Activated CD4-positive, CD25-positive, alpha-beta regulatory T cell treated with anti-CD3 and anti-CD28 coated beads, Interleukin-2, amount 50 U/mL, for 72 hours (primary cell): ENCODE data around the gene SYT1.

Source experiments
- DNase-seq: peaks from one replicate; pipeline ENCODE4 v3.0.0; 2021

Gene SYT1

GRCh38 chr12:79236920-79237319 lies 372.3 kb downstream of the SYT1 start:
- no peak for DNase-seq

- DNase-seq = no peak
Observed at GRCh38 chr12:79238246-79238645, 373.7 kb downstream of the SYT1 start.

GRCh38 chr12:79247494-79247893 lies 382.9 kb downstream of the SYT1 start:
- no peak for DNase-seq

- no peak for DNase-seq
Observed at GRCh38 chr12:79250186-79250585, 385.6 kb downstream of the SYT1 start.

- no peak for DNase-seq
Observed at GRCh38 chr12:79250960-79251755, 386.6 kb downstream of the SYT1 start.

- no peak for DNase-seq
Observed at GRCh38 chr12:79252358-79253075, 387.9 kb downstream of the SYT1 start.

- no peak for DNase-seq
Observed at GRCh38 chr12:79255288-79255687, 390.7 kb downstream of the SYT1 start.

GRCh38 chr12:79260923-79261322 lies 396.3 kb downstream of the SYT1 start:
- DNase-seq = no peak

- no peak for DNase-seq
Observed at GRCh38 chr12:79262938-79263337, 398.4 kb downstream of the SYT1 start.

GRCh38 chr12:79266343-79267144 lies 402.0 kb downstream of the SYT1 start:
- DNase-seq = no peak

GRCh38 chr12:79267580-79267979 lies 403.0 kb downstream of the SYT1 start:
- no peak for DNase-seq

GRCh38 chr12:79274501-79275064 lies 410.0 kb downstream of the SYT1 start:
- DNase-seq = no peak

- no peak for DNase-seq
Observed at GRCh38 chr12:79275631-79276030, 411.1 kb downstream of the SYT1 start.

- DNase-seq = no peak
Observed at GRCh38 chr12:79283364-79283763, 418.8 kb downstream of the SYT1 start.

- no peak for DNase-seq
Observed at GRCh38 chr12:79288911-79289310, 424.3 kb downstream of the SYT1 start.

GRCh38 chr12:79291711-79292110 lies 427.1 kb downstream of the SYT1 start:
- no peak for DNase-seq

GRCh38 chr12:79294590-79294989 lies 430.0 kb downstream of the SYT1 start:
- DNase-seq = no peak

- no peak for DNase-seq
Observed at GRCh38 chr12:79295572-79295971, 431.0 kb downstream of the SYT1 start.

GRCh38 chr12:79296133-79296532 lies 431.6 kb downstream of the SYT1 start:
- DNase-seq = no peak

- no peak for DNase-seq
Observed at GRCh38 chr12:79296871-79297270, 432.3 kb downstream of the SYT1 start.

GRCh38 chr12:79298506-79298905 lies 433.9 kb downstream of the SYT1 start:
- DNase-seq = no peak

GRCh38 chr12:79299447-79300198 lies 435.0 kb downstream of the SYT1 start:
- no peak for DNase-seq

- DNase-seq = no peak
Observed at GRCh38 chr12:79300199-79300568, 435.6 kb downstream of the SYT1 start.
